ENCODE data around the gene GRIK5.
"Not testable (repeated sequence)": the region's sequence is repeated elsewhere in the genome, so short reads cannot be mapped to it uniquely, and the experiment has no call there.

Gene GRIK5

GRCh38 chr19:42051166-42052115 lies 18.6 kb downstream of the GRIK5 start:
- DNase-seq (ENCODE audit: low read depth): no peak

- DNase-seq (ENCODE audit: low read depth): no peak
Observed at GRCh38 chr19:42048992-42049391, 21.0 kb downstream of the GRIK5 start.

- DNase-seq (ENCODE audit: low read depth): no peak
Observed at GRCh38 chr19:42045575-42045974, 24.4 kb downstream of the GRIK5 start.

GRCh38 chr19:42042455-42043170 lies 27.4 kb downstream of the GRIK5 start:
- DNase-seq (ENCODE audit: low read depth): no peak

GRCh38 chr19:42040491-42040890 lies 29.5 kb downstream of the GRIK5 start:
- not testable (repeated sequence) for DNase-seq (ENCODE audit: low read depth)

- no peak for DNase-seq (ENCODE audit: low read depth)
Observed at GRCh38 chr19:42040031-42040430, 30.0 kb downstream of the GRIK5 start.

GRCh38 chr19:42038666-42039065 lies 31.3 kb downstream of the GRIK5 start:
- DNase-seq (ENCODE audit: low read depth): no peak

GRCh38 chr19:42037649-42038048 lies 32.4 kb downstream of the GRIK5 start:
- DNase-seq (ENCODE audit: low read depth): no peak

- DNase-seq (ENCODE audit: low read depth): peak; percentile 49
Observed at GRCh38 chr19:42034640-42035391, 35.2 kb downstream of the GRIK5 start.

GRCh38 chr19:42033413-42033812 lies 36.6 kb downstream of the GRIK5 start:
- DNase-seq (ENCODE audit: low read depth): no peak

- DNase-seq (ENCODE audit: low read depth): no peak
Observed at GRCh38 chr19:42032431-42032830, 37.6 kb downstream of the GRIK5 start.

GRCh38 chr19:42030645-42031440 lies 39.2 kb downstream of the GRIK5 start:
- no peak for DNase-seq (ENCODE audit: low read depth)

GRCh38 chr19:42028304-42029216 lies 41.4 kb downstream of the GRIK5 start:
- peak; percentile 8 for DNase-seq (ENCODE audit: low read depth)

- no peak for DNase-seq (ENCODE audit: low read depth)
Observed at GRCh38 chr19:42024622-42025111, 45.3 kb downstream of the GRIK5 start.

- no peak for DNase-seq (ENCODE audit: low read depth)
Observed at GRCh38 chr19:42023943-42024260, 46.1 kb downstream of the GRIK5 start.

- no peak for DNase-seq (ENCODE audit: low read depth)
Observed at GRCh38 chr19:42023121-42023942, 46.7 kb downstream of the GRIK5 start.

GRCh38 chr19:42022616-42023015 lies 47.4 kb downstream of the GRIK5 start:
- no peak for DNase-seq (ENCODE audit: low read depth)

- no peak for DNase-seq (ENCODE audit: low read depth)
Observed at GRCh38 chr19:42021185-42021584, 48.8 kb downstream of the GRIK5 start.

GRCh38 chr19:42018503-42019193 lies 51.4 kb downstream of the GRIK5 start:
- DNase-seq (ENCODE audit: low read depth): no peak
